ENCODE results near the gene LDHAL6A.

LDHAL6A gene

DNA sequence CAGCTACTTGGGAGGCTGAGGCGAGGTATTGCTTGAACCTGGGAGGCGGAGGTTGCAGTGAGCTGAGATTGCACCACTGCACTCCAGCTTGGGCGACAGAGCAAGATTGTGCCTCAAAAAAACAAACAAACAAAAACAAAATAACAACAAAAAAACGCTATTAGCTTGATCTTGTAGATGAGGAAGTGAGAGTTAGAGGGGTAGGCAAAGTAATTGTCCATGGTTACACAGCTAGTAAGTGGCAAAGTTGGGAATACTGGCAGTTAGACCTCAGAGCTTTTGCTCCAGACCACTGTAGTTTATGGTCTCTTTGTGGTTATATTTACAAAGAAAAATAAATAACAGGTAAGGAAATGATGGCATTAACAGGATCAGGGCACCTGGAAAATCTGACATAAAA is 28.4 kb upstream of the LDHAL6A start:
- no peaks in the 10 kb centered on the region for H3K36me3 ChIP-seq (replicated peaks)
- in situ Hi-C loops (cut with HindIII; ENCODE audit: low pct_ligation_motif_present, low sequenced_read_pairs): no loop called here
- no peak for DNase-seq
- no peak overlapping the region for H3K27ac ChIP-seq
- no peaks in the 10 kb centered on the region for H3K27me3 ChIP-seq (replicated peaks)
- TF ChIP-seq, protein P1, sequence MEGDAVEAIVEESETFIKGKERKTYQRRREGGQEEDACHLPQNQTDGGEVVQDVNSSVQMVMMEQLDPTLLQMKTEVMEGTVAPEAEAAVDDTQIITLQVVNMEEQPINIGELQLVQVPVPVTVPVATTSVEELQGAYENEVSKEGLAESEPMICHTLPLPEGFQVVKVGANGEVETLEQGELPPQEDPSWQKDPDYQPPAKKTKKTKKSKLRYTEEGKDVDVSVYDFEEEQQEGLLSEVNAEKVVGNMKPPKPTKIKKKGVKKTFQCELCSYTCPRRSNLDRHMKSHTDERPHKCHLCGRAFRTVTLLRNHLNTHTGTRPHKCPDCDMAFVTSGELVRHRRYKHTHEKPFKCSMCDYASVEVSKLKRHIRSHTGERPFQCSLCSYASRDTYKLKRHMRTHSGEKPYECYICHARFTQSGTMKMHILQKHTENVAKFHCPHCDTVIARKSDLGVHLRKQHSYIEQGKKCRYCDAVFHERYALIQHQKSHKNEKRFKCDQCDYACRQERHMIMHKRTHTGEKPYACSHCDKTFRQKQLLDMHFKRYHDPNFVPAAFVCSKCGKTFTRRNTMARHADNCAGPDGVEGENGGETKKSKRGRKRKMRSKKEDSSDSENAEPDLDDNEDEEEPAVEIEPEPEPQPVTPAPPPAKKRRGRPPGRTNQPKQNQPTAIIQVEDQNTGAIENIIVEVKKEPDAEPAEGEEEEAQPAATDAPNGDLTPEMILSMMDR (IDR thresholded peaks at IDR 0.05; ENCODE audit: low read depth, low read length, missing control alignments): no peak
- no peak overlapping the region for H3K4me3 ChIP-seq (ENCODE audit: low read depth, low read length)

DNA sequence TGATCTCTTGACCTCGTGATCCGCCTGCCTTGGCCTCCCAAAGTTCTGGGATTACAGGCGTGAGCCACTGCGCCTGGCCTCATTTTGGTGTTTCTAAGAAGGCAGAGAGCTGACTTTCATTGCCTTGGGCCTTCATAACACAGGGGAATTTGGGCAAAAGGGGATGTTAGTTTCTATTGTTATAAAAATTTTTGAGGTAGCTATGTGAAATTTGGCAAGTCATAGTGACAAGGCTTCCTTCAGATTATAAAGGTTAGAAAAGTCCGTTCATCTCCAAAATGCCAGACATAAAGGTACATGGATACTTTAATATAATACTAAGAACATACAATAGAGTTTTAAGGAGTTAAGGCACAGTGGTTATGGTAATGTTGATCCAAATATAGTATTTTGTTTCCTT is 26.3 kb upstream of the LDHAL6A start:
- no peaks in the 10 kb centered on the region for H3K27me3 ChIP-seq (replicated peaks)
- no peak overlapping the region for H3K27ac ChIP-seq
- TF ChIP-seq, protein P1 (IDR thresholded peaks at IDR 0.05; ENCODE audit: low read depth, low read length, missing control alignments): no peak
- in situ Hi-C loops (cut with HindIII; ENCODE audit: low pct_ligation_motif_present, low sequenced_read_pairs): no loop called here
- H3K4me3 ChIP-seq (ENCODE audit: low read depth, low read length): no peak overlapping the region
- no peaks in the 10 kb centered on the region for H3K36me3 ChIP-seq (replicated peaks)
- DNase-seq: no peak

DNA sequence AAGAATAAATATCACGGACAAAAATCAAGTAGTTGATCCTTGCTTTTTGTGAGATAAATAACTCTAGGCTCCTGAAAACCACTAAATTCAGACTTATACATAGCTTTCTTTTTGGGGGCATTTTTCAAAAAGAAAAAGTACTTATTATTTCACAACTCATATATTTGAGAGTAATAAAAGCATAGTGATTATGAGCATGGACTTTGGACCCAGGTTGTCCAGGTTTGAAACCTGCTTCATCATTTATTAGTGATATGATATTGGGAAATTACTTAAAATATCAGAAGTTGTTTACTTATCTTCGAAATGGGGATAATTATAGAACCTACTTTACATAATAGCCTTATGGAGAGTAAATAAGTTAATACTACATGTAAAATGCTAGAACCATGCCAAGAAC is 17.0 kb upstream of the LDHAL6A start:
- Histone ChIP-seq H3K4me3 (ENCODE audit: low read depth, low read length) (no peak overlapping the region), H3K36me3 (replicated peaks) (no peaks in the 10 kb centered on the region), H3K27me3 (replicated peaks) (no peaks in the 10 kb centered on the region), H3K27ac (no peak overlapping the region)
- TF ChIP-seq, protein P1 (IDR thresholded peaks at IDR 0.05; ENCODE audit: low read depth, low read length, missing control alignments): no peak
- no peak for DNase-seq
- in situ Hi-C loops (cut with HindIII; ENCODE audit: low pct_ligation_motif_present, low sequenced_read_pairs): no loop called here

DNA sequence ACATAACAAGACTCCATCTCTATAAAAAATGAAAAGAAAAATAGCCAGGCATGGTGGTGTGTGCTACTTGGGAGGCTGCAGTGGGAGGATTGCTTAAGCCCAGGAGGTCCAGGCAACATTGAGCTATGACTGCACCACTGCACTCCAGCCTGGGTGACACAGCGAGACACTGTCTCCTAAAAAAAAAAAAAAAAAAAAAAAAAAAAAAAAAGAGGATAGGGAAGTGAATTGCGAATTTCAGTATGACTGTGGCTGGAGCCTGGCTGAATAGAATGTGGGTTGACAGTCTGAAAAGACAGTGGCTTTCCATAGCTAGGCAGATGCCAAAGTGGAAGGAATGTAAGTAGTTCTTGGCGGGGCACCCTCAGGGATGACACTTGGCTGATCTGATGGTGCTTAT is 6.4 kb upstream of the LDHAL6A start:
- in situ Hi-C loops (cut with HindIII; ENCODE audit: low pct_ligation_motif_present, low sequenced_read_pairs): no loop called here
- TF ChIP-seq, protein P1 (IDR thresholded peaks at IDR 0.05; ENCODE audit: low read depth, low read length, missing control alignments): no peak
- DNase-seq: no peak
- Histone ChIP-seq H3K36me3 (replicated peaks) (no peaks in the 10 kb centered on the region), H3K27me3 (replicated peaks) (no peaks in the 10 kb centered on the region), H3K27ac (no peak overlapping the region), H3K4me3 (ENCODE audit: low read depth, low read length) (no peak overlapping the region)

DNA sequence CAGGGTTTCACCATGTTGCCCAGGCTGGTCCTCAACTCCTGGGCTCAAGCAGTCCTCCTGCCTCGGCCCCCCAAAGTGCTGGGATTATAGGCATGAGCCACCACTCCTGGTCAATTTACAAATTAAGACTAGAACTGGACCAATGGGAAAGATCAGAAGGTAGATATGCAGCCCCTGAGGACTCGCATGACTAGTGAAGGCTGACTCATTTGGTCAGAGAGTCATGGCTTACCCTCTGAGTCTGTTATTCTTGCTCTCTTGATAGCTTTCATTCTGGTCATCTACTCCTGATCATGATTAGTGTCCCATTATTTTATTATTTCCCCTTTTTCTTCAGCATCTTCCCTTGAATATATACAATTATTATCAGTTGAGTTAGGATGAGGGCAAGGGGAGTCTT is 2.7 kb upstream of the LDHAL6A start:
- no peaks in the 10 kb centered on the region for H3K36me3 ChIP-seq (replicated peaks)
- no peak overlapping the region for H3K4me3 ChIP-seq (ENCODE audit: low read depth, low read length)
- no peak overlapping the region for H3K27ac ChIP-seq
- H3K27me3 ChIP-seq (replicated peaks): no peaks in the 10 kb centered on the region
- DNase-seq: peak; percentile 63
- in situ Hi-C loops (cut with HindIII; ENCODE audit: low pct_ligation_motif_present, low sequenced_read_pairs): no loop called here
- TF ChIP-seq, protein P1 (IDR thresholded peaks at IDR 0.05; ENCODE audit: low read depth, low read length, missing control alignments): no peak

DNA sequence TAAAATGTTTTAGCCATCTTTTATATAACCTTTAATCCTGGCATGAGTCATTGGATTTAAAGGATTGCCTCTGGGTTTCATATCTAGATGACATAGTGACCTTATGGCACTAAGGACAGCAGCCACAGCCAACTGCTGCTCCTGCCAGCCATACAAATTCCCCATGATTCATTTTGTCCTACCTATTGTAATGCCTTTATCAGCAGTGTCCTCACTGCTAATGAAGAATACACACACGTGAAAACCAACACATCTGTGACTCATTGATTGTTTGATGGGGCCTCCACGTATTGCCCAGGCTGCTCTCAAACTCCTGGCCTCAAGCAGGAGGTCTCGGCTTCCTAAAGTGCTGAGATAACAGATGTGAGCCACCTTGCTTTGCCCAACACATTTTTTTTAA is 1.8 kb downstream of the LDHAL6A start:
- Histone ChIP-seq H3K27me3 (replicated peaks) (no peaks in the 10 kb centered on the region), H3K4me3 (ENCODE audit: low read depth, low read length) (no peak overlapping the region), H3K36me3 (replicated peaks) (no peaks in the 10 kb centered on the region), H3K27ac (no peak overlapping the region)
- TF ChIP-seq, protein P1 (IDR thresholded peaks at IDR 0.05; ENCODE audit: low read depth, low read length, missing control alignments): no peak
- in situ Hi-C loops (cut with HindIII; ENCODE audit: low pct_ligation_motif_present, low sequenced_read_pairs): no loop called here
- no peak for DNase-seq

Data from brain microvascular endothelial cell (primary cell).